Loucy (cell line): Measurements from ENCODE around the gene SVEP1.

Experiments used
- CTCF ChIP-seq: fragments of 200-600 bp; sonication (generic); conservative IDR thresholded peaks from 2 replicates; pipeline ENCODE4 v1.5.1; 2014; ENCODE audit warnings: mild to moderate bottlenecking, antibody characterized with exemption, low read length
- EZH2phosphoT487 ChIP-seq: fragments of 200-600 bp; IDR thresholded peaks from 2 replicates; pipeline ENCODE4 v1.6.1; 2018; ENCODE audit warnings: antibody characterized with exemption, mild to moderate bottlenecking, moderate library complexity, borderline replicate concordance

- TF ChIP-seq CTCF (no peak), EZH2phosphoT487 (no peak)
Observed at GRCh38 chr9:110590816-110591215, 11.3 kb upstream of the SVEP1 start.
